Karpas-422 (cell line): ENCODE results near the gene AP1G2. TPM values are rescaled to one million over a fixed set of nuclear protein-coding genes. Genes with fewer than 3 reads are reported as not detected.

Experiments used
- DNase-seq: peaks from one replicate; pipeline ENCODE4 v3.0.0-alpha.2; 2015
- H2AFZ ChIP-seq: fragments of 200-600 bp; sonication (generic); 2 replicates; pipeline ENCODE4 v1.6.1; 2014; ENCODE audit warnings: antibody characterized with exemption, low read length, mixed read lengths
- H3K27ac ChIP-seq: fragments of 200-600 bp; sonication (generic); 2 replicates; pipeline ENCODE4 v1.5.1; 2014; ENCODE audit warnings: mild to moderate bottlenecking, low read length, moderate library complexity
- H3K27me3 ChIP-seq: fragments of 200-600 bp; sonication (generic); 2 replicates; pipeline ENCODE4 v1.6.1; 2014; ENCODE audit warnings: low read length, mixed read lengths
- H3K36me3 ChIP-seq: fragments of 200-600 bp; sonication (generic); 2 replicates; pipeline ENCODE4 v1.6.1; 2014; ENCODE audit warnings: low read length, mixed read lengths; ENCODE audit not compliant: insufficient read depth
- H3K4me1 ChIP-seq: fragments of 200-600 bp; sonication (generic); 2 replicates; pipeline ENCODE4 v1.6.1; 2014; ENCODE audit warnings: mild to moderate bottlenecking, low read length, mixed read lengths
- H3K4me2 ChIP-seq: fragments of 200-600 bp; sonication (generic); 2 replicates; pipeline ENCODE4 v1.6.1; 2014; ENCODE audit warnings: low read length, low read depth, mild to moderate bottlenecking; ENCODE audit not compliant: poor library complexity, severe bottlenecking
- H3K4me3 ChIP-seq: fragments of 200-600 bp; sonication (generic); 2 replicates; pipeline ENCODE4 v1.5.1; 2014; ENCODE audit warnings: mild to moderate bottlenecking, antibody characterized with exemption, low read length, mixed read lengths
- H3K79me2 ChIP-seq: fragments of 200-600 bp; sonication (generic); 2 replicates; pipeline ENCODE4 v1.6.1; 2014; ENCODE audit warnings: mild to moderate bottlenecking, low read length, mixed read lengths
- H3K9ac ChIP-seq: fragments of 200-600 bp; sonication (generic); 2 replicates; pipeline ENCODE4 v1.6.0; 2014; ENCODE audit warnings: low read length
- H3K9me2 ChIP-seq: fragments of 200-600 bp; sonication (generic), shearing (Covaris generic); replicated peaks from 2 replicates; pipeline ENCODE4 v1.6.0; 2014; ENCODE audit warnings: mild to moderate bottlenecking, low read length, moderate library complexity; ENCODE audit not compliant: insufficient read depth
- H3K9me3 ChIP-seq: fragments of 300-700, 200-600 bp; sonication (generic); 2 replicates; pipeline ENCODE4 v1.6.1; 2014; ENCODE audit warnings: low read length, mixed read lengths
- H4K20me1 ChIP-seq: fragments of 200-600 bp; sonication (generic); 2 replicates; pipeline ENCODE4 v1.6.1; 2014; ENCODE audit warnings: mild to moderate bottlenecking, antibody characterized with exemption, low read length, low read depth; ENCODE audit not compliant: insufficient read depth
- total RNA-seq: library from RNA; depleted of rRNA; stranded (reverse); fragments of >200 nt; shearing (Covaris generic); gene quantifications from 2 replicates; pipeline ENCODE4 v1.2.3, GENCODE V29; 2014; ENCODE audit warnings: low replicate concordance

The AP1G2 gene
- total RNA-seq, 1 experiment from 2014 or later = 207 TPM

DNA sequence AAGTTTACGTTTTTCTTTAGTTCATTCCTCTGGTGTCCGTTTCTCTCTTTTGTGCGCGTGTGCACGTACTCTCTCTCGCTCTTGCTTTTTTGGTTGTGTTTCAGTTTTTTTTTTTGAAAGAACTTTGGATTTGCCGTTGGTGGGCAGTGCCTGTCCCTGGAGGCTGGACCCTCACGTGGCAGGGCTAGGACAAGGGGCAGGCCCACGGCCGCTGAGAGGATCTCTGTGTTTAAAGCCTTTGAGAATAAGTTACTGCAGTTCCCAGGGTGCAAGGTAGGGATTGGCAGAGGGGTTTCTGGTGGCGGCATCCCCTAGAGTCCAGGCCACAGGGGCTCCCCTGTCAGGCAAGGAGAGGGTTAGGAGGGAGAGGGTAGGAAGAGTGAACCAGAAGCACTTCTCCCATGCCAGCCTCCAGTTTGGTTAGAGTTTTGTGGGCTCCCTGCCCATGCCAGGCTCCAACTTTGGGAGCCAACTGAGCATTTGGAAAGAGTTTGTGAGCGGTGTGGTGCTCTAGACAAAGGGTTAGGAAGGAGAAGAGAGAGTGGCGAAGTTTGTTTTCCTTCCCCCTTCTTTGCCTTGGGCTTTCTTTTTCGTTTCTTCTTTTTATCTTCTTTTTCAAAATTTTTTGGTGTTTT is 46.6 kb downstream of the AP1G2 start:
- Histone ChIP-seq H3K4me2 (no peak overlapping the region), H3K9ac (no peak overlapping the region), H3K9me3 (no peaks in the 10 kb centered on the region), H3K27me3 (no peaks in the 10 kb centered on the region), H3K27ac (no peak overlapping the region), H3K36me3 (no peaks in the 10 kb centered on the region), H2AFZ (no peak overlapping the region), H3K79me2 (no peaks in the 10 kb centered on the region), H3K4me3 (no peak overlapping the region), H3K9me2 (no peaks in the 10 kb centered on the region), H3K4me1 (no peaks in the 10 kb centered on the region), H4K20me1 (no peaks in the 10 kb centered on the region)
- DNase-seq = no peak

DNA sequence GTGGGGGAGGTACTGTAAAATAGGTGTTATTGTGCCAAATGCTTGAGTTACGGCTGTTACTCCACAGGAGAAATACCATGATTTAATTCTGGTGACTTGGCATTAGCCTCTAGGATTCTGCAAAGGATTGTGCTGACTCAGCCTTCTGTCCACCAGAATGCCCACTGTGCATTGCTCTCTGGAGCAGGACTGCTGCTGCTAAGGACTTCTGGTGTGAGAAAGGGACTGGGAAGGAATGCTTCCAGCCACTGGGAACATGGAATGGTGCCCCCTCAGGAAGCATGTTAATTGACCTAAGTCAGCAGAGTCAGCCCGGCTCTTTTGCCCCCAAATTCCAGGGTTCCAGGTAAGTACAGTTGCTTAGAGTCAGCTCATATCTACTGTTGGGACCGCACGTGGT is 48.9 kb downstream of the AP1G2 start:
- no peaks in the 10 kb centered on the region for H4K20me1 ChIP-seq
- H3K9me2 ChIP-seq = no peaks in the 10 kb centered on the region
- H3K9ac ChIP-seq = no peak overlapping the region
- H3K9me3 ChIP-seq = no peaks in the 10 kb centered on the region
- H3K4me3 ChIP-seq = no peak overlapping the region
- no peak overlapping the region for H3K4me2 ChIP-seq
- DNase-seq = no peak
- H3K36me3 ChIP-seq = no peaks in the 10 kb centered on the region
- H3K27me3 ChIP-seq = no peaks in the 10 kb centered on the region
- no peaks in the 10 kb centered on the region for H3K4me1 ChIP-seq
- H2AFZ ChIP-seq = no peak overlapping the region
- H3K79me2 ChIP-seq = no peaks in the 10 kb centered on the region
- no peak overlapping the region for H3K27ac ChIP-seq

DNA sequence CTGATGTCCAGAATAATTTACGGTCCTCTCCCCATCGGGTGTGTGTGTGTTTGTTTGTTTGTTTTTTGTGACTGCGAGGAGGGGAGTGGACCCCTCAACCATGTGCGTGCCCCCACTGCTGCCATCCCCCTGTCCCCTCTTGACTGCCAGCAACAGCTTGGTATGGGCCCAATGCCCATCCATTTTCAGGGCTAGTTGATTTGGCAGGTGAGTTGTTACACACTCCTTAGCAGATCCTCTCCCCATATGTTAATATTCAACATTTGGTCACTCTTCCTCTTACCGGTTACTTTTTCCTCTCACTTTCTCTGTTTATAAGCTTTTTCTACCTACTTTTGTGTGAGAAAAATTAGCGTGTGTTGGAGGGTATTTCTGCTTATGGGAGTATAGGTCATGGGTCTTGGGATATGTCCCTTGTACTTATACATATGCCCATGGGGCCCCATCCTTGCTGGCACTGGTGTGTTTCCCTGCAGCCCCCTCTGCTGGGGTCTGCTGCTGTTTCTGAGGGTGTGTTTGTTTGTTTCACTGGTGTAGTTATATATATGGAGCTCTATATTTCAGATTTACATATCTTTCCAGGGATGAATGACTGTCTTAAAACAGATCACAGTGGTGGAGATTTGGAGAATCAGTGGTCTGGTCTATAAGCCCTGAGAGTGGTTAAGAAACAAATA is 49.8 kb downstream of the AP1G2 start:
- no peak overlapping the region for H3K4me2 ChIP-seq
- no peaks in the 10 kb centered on the region for H3K9me2 ChIP-seq
- H2AFZ ChIP-seq = no peak overlapping the region
- H3K9ac ChIP-seq = no peak overlapping the region
- no peaks in the 10 kb centered on the region for H3K36me3 ChIP-seq
- H3K4me1 ChIP-seq = no peaks in the 10 kb centered on the region
- no peaks in the 10 kb centered on the region for H3K79me2 ChIP-seq
- H3K27me3 ChIP-seq = no peaks in the 10 kb centered on the region
- H3K9me3 ChIP-seq = no peaks in the 10 kb centered on the region
- no peaks in the 10 kb centered on the region for H4K20me1 ChIP-seq
- no peak overlapping the region for H3K27ac ChIP-seq
- no peak overlapping the region for H3K4me3 ChIP-seq
- DNase-seq = no peak

DNA sequence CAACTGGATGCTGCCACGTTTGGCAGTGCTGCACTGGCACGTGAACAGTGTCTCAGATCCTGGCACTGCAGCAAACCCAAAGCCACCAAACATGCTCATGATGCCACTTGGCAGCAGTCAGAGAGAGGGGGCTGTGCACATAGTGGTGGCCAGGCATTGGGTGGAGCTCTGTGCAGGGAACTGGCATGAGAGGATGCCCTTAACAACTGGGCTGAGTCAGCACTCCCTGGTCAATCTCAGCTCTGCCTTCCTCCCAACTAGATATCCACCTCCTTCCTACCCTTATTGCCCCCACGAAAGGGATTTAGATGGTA is 53.0 kb downstream of the AP1G2 start:
- Histone ChIP-seq H4K20me1 (no peaks in the 10 kb centered on the region), H3K27ac (no peak overlapping the region), H3K9ac (no peak overlapping the region), H3K79me2 (no peaks in the 10 kb centered on the region), H3K4me2 (no peak overlapping the region), H3K9me3 (no peaks in the 10 kb centered on the region), H2AFZ (no peak overlapping the region), H3K27me3 (no peaks in the 10 kb centered on the region), H3K36me3 (no peaks in the 10 kb centered on the region), H3K4me3 (no peak overlapping the region), H3K4me1 (no peaks in the 10 kb centered on the region), H3K9me2 (no peaks in the 10 kb centered on the region)
- DNase-seq = no peak

DNA sequence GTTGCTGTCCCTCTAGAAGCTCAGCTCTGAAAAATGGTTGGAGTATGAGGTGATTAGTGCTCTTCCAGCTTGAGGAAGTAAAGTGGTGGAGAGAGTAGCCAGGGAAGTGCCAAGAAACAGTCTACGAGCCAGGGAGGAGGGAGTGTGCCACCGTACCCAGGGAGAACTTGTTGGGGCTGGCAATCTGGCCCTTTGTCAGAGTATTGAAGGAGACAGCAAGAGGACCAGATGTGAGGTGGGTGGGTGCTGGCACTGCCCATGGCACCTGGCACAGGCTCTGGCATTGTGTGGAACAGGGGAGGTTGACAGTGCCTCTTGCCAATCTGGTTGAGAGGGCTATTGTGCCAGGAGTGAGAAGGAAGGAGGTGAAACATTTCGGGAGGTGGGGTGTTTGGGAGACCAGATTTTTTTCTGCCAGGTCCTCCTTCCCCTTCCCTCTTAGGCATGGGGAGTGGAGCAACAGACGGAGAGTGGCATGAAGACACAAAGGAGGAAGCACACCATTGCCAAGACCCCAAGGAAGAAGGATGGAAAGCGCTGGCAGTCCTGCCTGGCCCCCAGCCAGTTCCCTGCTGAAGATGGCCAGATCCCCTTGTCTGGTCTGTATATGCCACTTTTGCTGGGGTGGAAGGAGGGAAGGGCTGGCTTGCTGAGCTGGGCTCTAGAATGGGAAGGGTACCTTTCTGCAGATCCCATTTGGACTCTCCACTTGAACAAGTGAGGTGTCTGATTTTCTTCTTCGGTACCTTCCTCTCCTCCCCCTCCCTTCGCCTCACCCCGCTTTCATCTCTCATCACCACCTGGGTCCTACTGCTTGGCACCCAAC is 53.6 kb downstream of the AP1G2 start:
- Histone ChIP-seq H3K9me3 (no peaks in the 10 kb centered on the region), H3K36me3 (no peaks in the 10 kb centered on the region), H3K4me3 (no peak overlapping the region), H2AFZ (no peak overlapping the region), H3K27ac (no peak overlapping the region), H3K9ac (no peak overlapping the region), H3K79me2 (no peaks in the 10 kb centered on the region), H3K4me1 (no peaks in the 10 kb centered on the region), H3K4me2 (no peak overlapping the region), H3K9me2 (no peaks in the 10 kb centered on the region), H3K27me3 (no peaks in the 10 kb centered on the region), H4K20me1 (no peaks in the 10 kb centered on the region)
- no peak for DNase-seq

DNA sequence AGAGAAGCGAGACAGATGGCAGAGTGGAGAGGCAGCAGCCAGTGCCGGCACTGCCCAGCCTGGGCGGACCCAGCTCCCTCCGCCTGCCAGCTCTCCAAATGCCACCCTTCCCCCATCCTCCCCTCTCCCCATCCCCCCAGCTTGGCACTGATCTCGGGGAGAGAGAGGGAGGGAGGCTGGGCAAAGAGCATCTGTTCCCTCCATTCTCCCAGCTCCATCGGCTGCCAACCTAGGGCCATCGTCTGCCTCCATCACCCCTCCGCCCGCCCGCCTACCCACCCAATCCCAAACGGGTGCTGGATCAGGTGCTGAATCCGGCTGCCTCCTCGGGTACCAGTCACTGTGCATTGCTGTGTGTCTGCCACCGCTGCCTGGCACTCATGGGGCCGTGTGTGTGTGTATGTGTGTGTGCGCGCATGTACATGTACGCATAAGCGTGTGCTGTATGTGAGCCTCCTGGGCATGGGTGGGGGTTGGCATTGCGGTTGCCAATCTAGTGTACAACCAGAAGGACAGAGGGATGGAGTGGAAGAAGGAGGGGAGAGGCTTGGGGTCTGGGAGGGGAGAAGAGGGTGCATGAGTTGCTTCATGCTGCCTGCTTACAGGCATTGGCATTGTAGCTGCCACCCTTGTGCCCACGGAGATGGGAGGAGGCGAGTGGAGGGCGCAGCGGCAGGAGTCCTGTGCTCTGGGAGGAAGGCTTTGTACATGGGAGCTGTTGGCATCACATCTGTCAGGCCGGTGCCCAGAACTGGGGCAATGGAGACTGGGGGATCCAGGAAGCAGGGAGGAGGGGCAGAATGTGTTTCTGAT is 54.4 kb downstream of the AP1G2 start:
- no peak for DNase-seq
- no peaks in the 10 kb centered on the region for H3K36me3 ChIP-seq
- H3K9me2 ChIP-seq = no peaks in the 10 kb centered on the region
- no peak overlapping the region for H3K4me2 ChIP-seq
- no peaks in the 10 kb centered on the region for H3K79me2 ChIP-seq
- no peak overlapping the region for H3K4me3 ChIP-seq
- no peak overlapping the region for H2AFZ ChIP-seq
- no peaks in the 10 kb centered on the region for H4K20me1 ChIP-seq
- H3K27me3 ChIP-seq = no peaks in the 10 kb centered on the region
- no peak overlapping the region for H3K9ac ChIP-seq
- H3K27ac ChIP-seq = no peak overlapping the region
- no peaks in the 10 kb centered on the region for H3K4me1 ChIP-seq
- no peaks in the 10 kb centered on the region for H3K9me3 ChIP-seq

DNA sequence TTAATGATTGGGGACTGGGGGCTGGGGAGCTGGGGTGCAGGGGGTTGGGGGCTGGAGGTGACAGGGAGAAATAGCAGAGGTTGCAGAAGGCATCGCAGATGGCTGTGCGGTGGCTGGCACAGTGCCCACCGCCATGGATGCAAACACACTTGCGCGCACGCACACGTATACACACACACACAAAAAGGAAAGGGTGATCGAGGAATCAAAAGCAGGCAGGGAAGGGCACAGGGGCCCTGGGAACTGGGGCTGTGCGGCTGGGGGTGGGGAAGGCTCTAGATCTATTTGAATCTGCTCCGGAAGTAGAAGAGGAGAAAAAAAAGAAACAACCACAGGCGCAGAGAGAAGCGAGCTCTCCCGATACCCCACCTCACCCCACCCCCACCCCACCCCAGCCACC is 55.4 kb downstream of the AP1G2 start:
- Histone ChIP-seq H3K9ac (no peak overlapping the region), H3K4me1 (no peaks in the 10 kb centered on the region), H3K27ac (no peak overlapping the region), H3K79me2 (no peaks in the 10 kb centered on the region), H3K4me3 (no peak overlapping the region), H3K9me3 (no peaks in the 10 kb centered on the region), H3K27me3 (no peaks in the 10 kb centered on the region), H3K4me2 (no peak overlapping the region), H4K20me1 (no peaks in the 10 kb centered on the region), H3K36me3 (no peaks in the 10 kb centered on the region), H2AFZ (no peak overlapping the region), H3K9me2 (no peaks in the 10 kb centered on the region)
- no peak for DNase-seq
